ENCODE data around the gene DELE1. TPM values are rescaled to one million over a fixed set of nuclear protein-coding genes. Genes with fewer than 3 reads are reported as not detected.

The DELE1 gene
- total and polyA plus RNA-seq, 4 donors: 23.2 to 49.0 (median 40.3) TPM

DNA sequence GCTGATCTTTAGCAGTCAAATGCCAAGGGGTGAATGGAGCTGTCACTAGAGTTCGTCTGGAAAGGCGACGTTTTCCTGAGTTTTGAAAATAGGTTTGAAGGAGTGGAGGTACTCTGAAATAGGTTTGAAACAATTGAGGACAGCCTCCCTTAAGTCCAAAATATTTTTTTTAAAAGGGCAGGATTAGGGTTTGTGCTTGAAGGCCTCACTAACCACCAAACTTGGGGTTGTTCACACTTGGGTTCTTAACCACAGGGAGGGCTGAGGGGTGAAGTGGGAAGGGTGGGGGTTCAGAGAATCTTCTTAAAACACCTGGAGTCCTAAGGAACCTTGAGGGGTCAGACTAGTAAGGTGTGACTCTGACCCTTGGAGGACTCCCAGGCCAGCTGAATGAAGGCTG, 37.8 kb downstream of the DELE1 start (continued):
- TF ChIP-seq, protein P1, sequence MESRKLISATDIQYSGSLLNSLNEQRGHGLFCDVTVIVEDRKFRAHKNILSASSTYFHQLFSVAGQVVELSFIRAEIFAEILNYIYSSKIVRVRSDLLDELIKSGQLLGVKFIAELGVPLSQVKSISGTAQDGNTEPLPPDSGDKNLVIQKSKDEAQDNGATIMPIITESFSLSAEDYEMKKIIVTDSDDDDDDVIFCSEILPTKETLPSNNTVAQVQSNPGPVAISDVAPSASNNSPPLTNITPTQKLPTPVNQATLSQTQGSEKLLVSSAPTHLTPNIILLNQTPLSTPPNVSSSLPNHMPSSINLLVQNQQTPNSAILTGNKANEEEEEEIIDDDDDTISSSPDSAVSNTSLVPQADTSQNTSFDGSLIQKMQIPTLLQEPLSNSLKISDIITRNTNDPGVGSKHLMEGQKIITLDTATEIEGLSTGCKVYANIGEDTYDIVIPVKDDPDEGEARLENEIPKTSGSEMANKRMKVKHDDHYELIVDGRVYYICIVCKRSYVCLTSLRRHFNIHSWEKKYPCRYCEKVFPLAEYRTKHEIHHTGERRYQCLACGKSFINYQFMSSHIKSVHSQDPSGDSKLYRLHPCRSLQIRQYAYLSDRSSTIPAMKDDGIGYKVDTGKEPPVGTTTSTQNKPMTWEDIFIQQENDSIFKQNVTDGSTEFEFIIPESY (IDR thresholded peaks at IDR 0.05): no peak
- TF ChIP-seq JUND (IDR thresholded peaks at IDR 0.05): no peak
- TF ChIP-seq, protein P2, sequence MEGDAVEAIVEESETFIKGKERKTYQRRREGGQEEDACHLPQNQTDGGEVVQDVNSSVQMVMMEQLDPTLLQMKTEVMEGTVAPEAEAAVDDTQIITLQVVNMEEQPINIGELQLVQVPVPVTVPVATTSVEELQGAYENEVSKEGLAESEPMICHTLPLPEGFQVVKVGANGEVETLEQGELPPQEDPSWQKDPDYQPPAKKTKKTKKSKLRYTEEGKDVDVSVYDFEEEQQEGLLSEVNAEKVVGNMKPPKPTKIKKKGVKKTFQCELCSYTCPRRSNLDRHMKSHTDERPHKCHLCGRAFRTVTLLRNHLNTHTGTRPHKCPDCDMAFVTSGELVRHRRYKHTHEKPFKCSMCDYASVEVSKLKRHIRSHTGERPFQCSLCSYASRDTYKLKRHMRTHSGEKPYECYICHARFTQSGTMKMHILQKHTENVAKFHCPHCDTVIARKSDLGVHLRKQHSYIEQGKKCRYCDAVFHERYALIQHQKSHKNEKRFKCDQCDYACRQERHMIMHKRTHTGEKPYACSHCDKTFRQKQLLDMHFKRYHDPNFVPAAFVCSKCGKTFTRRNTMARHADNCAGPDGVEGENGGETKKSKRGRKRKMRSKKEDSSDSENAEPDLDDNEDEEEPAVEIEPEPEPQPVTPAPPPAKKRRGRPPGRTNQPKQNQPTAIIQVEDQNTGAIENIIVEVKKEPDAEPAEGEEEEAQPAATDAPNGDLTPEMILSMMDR (IDR thresholded peaks at IDR 0.05; ENCODE audit: low read depth, low read length, missing input control): no peak
- TF ChIP-seq, protein P3, sequence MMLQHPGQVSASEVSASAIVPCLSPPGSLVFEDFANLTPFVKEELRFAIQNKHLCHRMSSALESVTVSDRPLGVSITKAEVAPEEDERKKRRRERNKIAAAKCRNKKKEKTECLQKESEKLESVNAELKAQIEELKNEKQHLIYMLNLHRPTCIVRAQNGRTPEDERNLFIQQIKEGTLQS (IDR thresholded peaks at IDR 0.05): no peak

DNA sequence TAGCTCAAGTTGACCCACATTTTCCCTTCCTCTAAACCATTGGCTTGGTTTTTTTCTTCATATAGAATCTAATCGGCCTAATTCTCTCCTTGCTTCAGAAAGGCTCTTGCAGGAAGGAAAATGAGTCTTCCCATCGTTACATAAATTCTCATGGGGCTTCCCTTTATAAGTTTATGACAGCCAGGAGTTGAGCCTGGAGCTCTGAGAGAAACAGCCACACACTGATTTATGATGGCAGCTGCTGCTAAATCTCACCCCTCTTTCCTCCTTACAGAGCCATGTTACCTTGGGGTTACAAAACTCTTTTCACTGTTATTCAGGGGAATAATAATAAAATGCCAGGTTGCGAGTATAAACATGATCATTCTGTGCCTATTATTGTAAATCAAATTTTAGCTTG, 40.0 kb downstream of the DELE1 start:
- H3K27ac ChIP-seq (ENCODE audit: low read depth in 1 of 2, low read length in 2 of 2): no peak overlapping the region
- WGBS: 57% methylated on average over 3 of the region's 3 CpGs

DNA sequence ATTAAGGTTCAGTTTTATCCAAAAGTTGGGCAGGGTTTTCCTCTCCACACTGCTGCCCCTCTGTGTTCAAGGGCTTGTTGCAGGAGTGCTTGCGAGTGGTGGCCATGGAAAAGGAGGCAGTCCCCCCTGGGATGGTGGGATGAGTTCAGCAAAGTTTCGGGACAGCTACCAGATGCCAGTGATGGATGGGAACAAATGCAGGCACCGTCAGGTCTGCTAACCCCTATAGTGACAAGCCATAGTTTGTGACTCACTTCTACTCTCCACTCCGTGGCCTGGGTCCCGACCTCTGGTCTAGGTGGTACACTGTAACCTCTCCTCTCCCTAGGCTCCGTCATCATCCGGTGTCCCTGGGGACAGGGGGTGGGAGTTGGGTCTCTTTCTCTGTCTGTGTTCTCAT, 41.4 kb downstream of the DELE1 start:
- Histone ChIP-seq H3K36me3 (ENCODE audit: control insufficient read depth in 4 of 4, insufficient read depth in 3 of 4, low read depth in 1 of 4, low read length in 3 of 4) (no peaks in the 10 kb centered on the region), H3K4me3 (ENCODE audit: low read depth in 1 of 3, low read length in 3 of 3) (no peak overlapping the region), H3K9ac (ENCODE audit: low read depth in 1 of 2, low read length in 2 of 2) (no peak overlapping the region), H3K27ac (ENCODE audit: low read depth in 1 of 2, low read length in 2 of 2) (no peak overlapping the region), H3K27me3 (ENCODE audit: control insufficient read depth in 4 of 4, insufficient read depth in 4 of 4, low read length in 3 of 4) (no peaks in the 10 kb centered on the region), H3K4me1 (ENCODE audit: control insufficient read depth in 4 of 4, insufficient read depth in 4 of 4, low read length in 3 of 4) (peaks cover 3 to 37% (median 22%) of the 10 kb centered on the region in 4 donors), H3K9me3 (ENCODE audit: control insufficient read depth in 4 of 4, low read length in 3 of 4) (no peaks in the 10 kb centered on the region)
- no peak for TF ChIP-seq SP1 (IDR thresholded peaks at IDR 0.05)
- no peak for TF ChIP-seq GABPA (IDR thresholded peaks at IDR 0.05 in 1 of 2, conservative IDR thresholded peaks at IDR 0.05 in 1 of 2)
- TF ChIP-seq, protein P4, sequence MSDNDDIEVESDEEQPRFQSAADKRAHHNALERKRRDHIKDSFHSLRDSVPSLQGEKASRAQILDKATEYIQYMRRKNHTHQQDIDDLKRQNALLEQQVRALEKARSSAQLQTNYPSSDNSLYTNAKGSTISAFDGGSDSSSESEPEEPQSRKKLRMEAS (IDR thresholded peaks at IDR 0.05): no peak
- TF ChIP-seq TAF1 (conservative IDR thresholded peaks at IDR 0.05): no peak
- TF ChIP-seq, protein P2 (IDR thresholded peaks at IDR 0.05; ENCODE audit: low read depth, low read length, missing input control): no peak
- TF ChIP-seq EGR1 (IDR thresholded peaks at IDR 0.05; ENCODE audit: low read depth in 2 of 2): no peak
- TF ChIP-seq, protein P1 (IDR thresholded peaks at IDR 0.05): no peak
- no peak for TF ChIP-seq HNF4A (conservative IDR thresholded peaks at IDR 0.05)
- TF ChIP-seq FOXA2 (IDR thresholded peaks at IDR 0.05): no peak
- TF ChIP-seq YY1 (IDR thresholded peaks at IDR 0.05): no peak
- no peak for TF ChIP-seq NR2F2 (IDR thresholded peaks at IDR 0.05)
- no peak for TF ChIP-seq RXRA (IDR thresholded peaks at IDR 0.05)
- no peak for TF ChIP-seq FOXA1 (IDR thresholded peaks at IDR 0.05)
- DNase-seq (ENCODE audit: low spot score): no peak
- WGBS: 85% methylated on average over 7 of the region's 7 CpGs

More for the DNA sequence above, 40.0 kb downstream of the DELE1 start:
- Histone ChIP-seq H3K4me3 (ENCODE audit: low read depth in 1 of 3, low read length in 3 of 3) (no peak overlapping the region), H3K27me3 (ENCODE audit: control insufficient read depth in 4 of 4, insufficient read depth in 4 of 4, low read length in 3 of 4) (no peaks in the 10 kb centered on the region), H3K36me3 (ENCODE audit: control insufficient read depth in 4 of 4, insufficient read depth in 3 of 4, low read depth in 1 of 4, low read length in 3 of 4) (no peaks in the 10 kb centered on the region), H3K4me1 (ENCODE audit: control insufficient read depth in 4 of 4, insufficient read depth in 4 of 4, low read length in 3 of 4) (peaks cover 2 to 29% (median 17%) of the 10 kb centered on the region in 4 donors), H3K9me3 (ENCODE audit: control insufficient read depth in 4 of 4, low read length in 3 of 4) (no peaks in the 10 kb centered on the region), H3K9ac (ENCODE audit: low read depth in 1 of 2, low read length in 2 of 2) (no peak overlapping the region)
- DNase-seq (ENCODE audit: low spot score): no peak
- no peak for TF ChIP-seq YY1 (IDR thresholded peaks at IDR 0.05)

Data from liver (tissue), 9 donors.